Left ventricle myocardium inferior (tissue), 1 donor: ENCODE data around the gene APC. TPM values are rescaled to one million over a fixed set of nuclear protein-coding genes. Genes with fewer than 3 reads are reported as not detected.
A peak's percentile ranks its signal among the peaks of the same experiment; 100 is the strongest.

ENCODE experiments used
- DNase-seq: peaks from one replicate; pipeline ENCODE4 v3.0.0-alpha.2; 2020
- H3K27ac ChIP-seq: fragments of 200-600 bp; replicated peaks from 2 replicates; pipeline ENCODE4 v1.8.0; 2021
- H3K27me3 ChIP-seq: fragments of 200-600 bp; 2 replicates; pipeline ENCODE4 v1.8.0; 2021; ENCODE audit warnings: low read depth
- H3K36me3 ChIP-seq: fragments of 200-600 bp; 2 replicates; pipeline ENCODE4 v1.8.0; 2021
- H3K4me1 ChIP-seq: fragments of 200-600 bp; 2 replicates; pipeline ENCODE4 v1.8.0; 2021
- H3K4me3 ChIP-seq: fragments of 200-600 bp; 2 replicates; pipeline ENCODE4 v1.8.0; 2021; ENCODE audit warnings: mild to moderate bottlenecking, moderate library complexity
- H3K9me3 ChIP-seq: fragments of 200-600 bp; replicated peaks from 2 replicates; pipeline ENCODE4 v1.8.0; 2021
- CTCF ChIP-seq: fragments of 200-600 bp; IDR thresholded peaks from 2 replicates; pipeline ENCODE4 v1.8.0; 2021; ENCODE audit warnings: antibody characterized with exemption, mild to moderate bottlenecking, borderline replicate concordance
- intact Hi-C: fragments of 100-400 bp; cut with micrococcal nuclease; formaldehyde crosslinking; loops from one replicate; pipeline ENCODE4 v1.11.0; 2022
- total RNA-seq: library from RNA; stranded (reverse); fragmentation: NEBNext Ultra II Directional; extraction: Animal tissue kit (Norgen Biotek cat#: 25700); gene quantifications from one replicate; pipeline ENCODE4 v1.2.1, GENCODE V29; 2021
- donor health status: DM: no; HTN: yes; CAD: no; lungs with severe emphysema.

APC gene
- total RNA-seq, 1 donor from 2014 or later, result 33.4 TPM

- H3K27me3 ChIP-seq, result no peaks in the 10 kb centered on the region
- H3K36me3 ChIP-seq, result peaks cover 45% of the 10 kb centered on the region
- H3K4me3 ChIP-seq, result peak overlapping the region; percentile 87
- no peaks in the 10 kb centered on the region for H3K9me3 ChIP-seq
- DNase-seq, result no peak
- TF ChIP-seq CTCF, result no peak
- peak overlapping the region; percentile 90 for H3K27ac ChIP-seq
- intact Hi-C loops, result loop anchor here (10.0 kb wide), 2 partner anchors 53 to 113 kb away; partner anchors contain the start of gene DCP2
- peaks cover 40% of the 10 kb centered on the region for H3K4me1 ChIP-seq
Measured at GRCh38 chr5:112862085-112862484, 124.4 kb downstream of the APC start.

- intact Hi-C loops, result loop anchor here (10.0 kb wide), 2 partner anchors 51 to 111 kb away; partner anchors contain the start of gene DCP2
- no peak overlapping the region for H3K4me3 ChIP-seq
- DNase-seq, result no peak
- no peak overlapping the region for H3K27ac ChIP-seq
- no peaks in the 10 kb centered on the region for H3K27me3 ChIP-seq
- TF ChIP-seq CTCF, result no peak
- H3K4me1 ChIP-seq, result peaks cover 40% of the 10 kb centered on the region
- H3K9me3 ChIP-seq, result no peaks in the 10 kb centered on the region
- H3K36me3 ChIP-seq, result peaks cover 59% of the 10 kb centered on the region
Measured at GRCh38 chr5:112863549-112863948, 125.9 kb downstream of the APC start.

GRCh38 chr5:112865128-112865527 lies 127.4 kb downstream of the APC start:
- no peaks in the 10 kb centered on the region for H3K27me3 ChIP-seq
- intact Hi-C loops, result loop anchor here (10.0 kb wide), 2 partner anchors 50 to 110 kb away; partner anchors contain the start of gene DCP2
- peaks cover 40% of the 10 kb centered on the region for H3K4me1 ChIP-seq
- no peaks in the 10 kb centered on the region for H3K9me3 ChIP-seq
- H3K4me3 ChIP-seq, result no peak overlapping the region
- no peak for DNase-seq
- H3K36me3 ChIP-seq, result peaks cover 75% of the 10 kb centered on the region
- no peak for TF ChIP-seq CTCF
- H3K27ac ChIP-seq, result no peak overlapping the region

- no peak overlapping the region for H3K4me3 ChIP-seq
- no peaks in the 10 kb centered on the region for H3K9me3 ChIP-seq
- peaks cover 83% of the 10 kb centered on the region for H3K36me3 ChIP-seq
- intact Hi-C loops, result loop anchor here (10.0 kb wide), 2 partner anchors 48 to 108 kb away; partner anchors contain the start of gene DCP2
- peaks cover 26% of the 10 kb centered on the region for H3K4me1 ChIP-seq
- H3K27ac ChIP-seq, result no peak overlapping the region
- no peak for DNase-seq
- TF ChIP-seq CTCF, result no peak
- no peaks in the 10 kb centered on the region for H3K27me3 ChIP-seq
Measured at GRCh38 chr5:112866739-112867138, 129.1 kb downstream of the APC start.

GRCh38 chr5:112867411-112867810 lies 129.7 kb downstream of the APC start:
- Histone ChIP-seq H3K4me1 (peaks cover 19% of the 10 kb centered on the region), H3K36me3 (peaks cover 83% of the 10 kb centered on the region), H3K27me3 (no peaks in the 10 kb centered on the region), H3K27ac (no peak overlapping the region), H3K4me3 (no peak overlapping the region), H3K9me3 (no peaks in the 10 kb centered on the region)
- DNase-seq, result no peak
- TF ChIP-seq CTCF, result no peak
- intact Hi-C loops, result loop anchor here (10.0 kb wide), 2 partner anchors 47 to 107 kb away; partner anchors contain the start of gene DCP2
